Fibroblast of skin of back (primary cell): ENCODE data around the gene SLC48A1. TPM values are rescaled to one million over a fixed set of nuclear protein-coding genes. Genes with fewer than 3 reads are reported as not detected.

Experiments
- DNase-seq: peaks from one replicate; pipeline ENCODE4 v3.0.0-alpha.2; 2013
- polyA plus RNA-seq, 2 experiments: library from polyadenylated mRNA; unstranded; fragments of 120-200 nt; gene quantifications; one replicate each; pipeline ENCODE4 v1.2.1, GENCODE V29; 2013; ENCODE audit not compliant: insufficient read length in 2 of 2

Gene SLC48A1
- polyA plus RNA-seq (2013, experiment 1 of 2; ENCODE audit: insufficient read length): 7.8 TPM
- polyA plus RNA-seq (2013, experiment 2 of 2; ENCODE audit: insufficient read length): 9.0 TPM

GRCh38 chr12:47773062-47773857 lies at the start of gene SLC48A1:
Gene SLC48A1, plus strand, starts transcription at chr12:47773238. Its CDS starts 67 bp downstream, at chr12:47773305.
- peak; percentile 66 for DNase-seq

DNA sequence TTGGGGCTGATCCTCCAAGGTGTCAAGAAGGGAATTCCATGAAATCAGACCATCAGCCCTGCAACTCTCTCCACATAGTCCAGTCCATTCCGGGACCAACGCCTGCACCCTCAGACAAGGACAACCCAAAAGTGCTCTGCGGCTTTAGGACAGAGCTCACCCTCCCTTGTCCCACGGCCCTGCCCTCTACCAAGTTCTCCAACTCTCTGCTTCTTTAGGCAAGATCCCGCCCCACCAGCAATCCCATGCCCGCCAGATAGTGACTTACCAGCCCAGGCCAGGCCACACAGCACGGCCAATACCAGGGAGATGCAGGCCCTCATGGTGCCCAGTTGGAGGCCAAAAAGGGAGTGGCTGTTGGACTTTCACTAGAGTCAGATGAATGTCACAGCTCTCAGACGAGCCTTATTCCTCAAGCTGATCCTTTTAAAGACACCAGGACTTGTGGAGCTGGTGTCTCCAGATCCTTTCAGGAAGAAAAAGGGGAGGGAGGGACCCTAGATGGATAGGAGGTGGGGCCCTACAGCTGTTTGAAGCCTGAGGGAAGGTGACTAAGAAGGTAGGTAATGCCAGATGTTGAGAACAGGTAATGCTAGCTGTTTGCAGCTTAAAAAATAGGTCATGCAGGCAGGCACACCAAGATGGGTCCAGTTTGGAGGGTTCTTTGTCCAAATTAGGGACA lies 47.8 kb upstream of the SLC48A1 start, which contains the start of gene ENDOU:
Gene ENDOU, minus strand, starts transcription at position 400 of the 682 bp plus-strand sequence. Its CDS starts 77 bp downstream, at position 323.
- no peak for DNase-seq

DNA sequence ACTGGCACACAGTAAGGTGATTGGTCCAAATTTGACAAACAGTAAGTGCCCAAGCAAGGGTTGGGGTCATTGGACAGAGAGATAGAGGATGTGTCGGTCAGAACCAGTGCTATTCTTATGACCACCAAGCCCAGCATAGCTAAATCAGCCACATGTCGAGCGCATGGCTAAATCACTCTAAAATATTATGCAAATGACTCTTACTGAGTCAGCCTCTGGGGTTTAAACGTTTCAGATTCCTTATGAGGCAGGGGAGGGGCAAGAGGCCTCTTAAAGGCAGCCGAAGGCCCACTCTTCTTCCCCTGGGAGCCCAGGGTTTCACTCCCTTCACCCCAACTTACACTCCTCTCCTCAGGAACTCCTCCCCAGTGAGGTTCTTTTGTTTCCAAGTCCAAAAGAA lies 47.1 kb upstream of the SLC48A1 start:
- DNase-seq: peak; percentile 89

DNA sequence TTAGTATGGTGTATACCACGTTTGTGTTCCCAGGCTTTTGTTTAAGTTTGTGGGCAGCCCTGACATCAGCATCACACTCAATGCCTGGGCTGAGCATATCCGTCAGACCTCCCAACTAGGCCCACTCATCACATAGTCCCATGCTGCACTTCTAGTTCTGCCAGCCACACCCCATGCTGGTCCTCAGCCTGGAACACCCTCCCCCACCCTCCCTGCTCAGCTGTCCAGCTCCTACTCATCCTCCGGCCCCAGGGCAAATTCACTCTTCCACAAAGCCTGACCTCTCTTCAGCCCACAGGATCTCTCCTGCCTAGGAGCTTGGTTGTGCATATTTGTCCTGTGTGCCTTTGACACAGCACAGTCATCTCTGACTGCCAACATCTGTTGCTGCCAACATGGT lies 43.8 kb upstream of the SLC48A1 start:
- DNase-seq: peak; percentile 29

DNA sequence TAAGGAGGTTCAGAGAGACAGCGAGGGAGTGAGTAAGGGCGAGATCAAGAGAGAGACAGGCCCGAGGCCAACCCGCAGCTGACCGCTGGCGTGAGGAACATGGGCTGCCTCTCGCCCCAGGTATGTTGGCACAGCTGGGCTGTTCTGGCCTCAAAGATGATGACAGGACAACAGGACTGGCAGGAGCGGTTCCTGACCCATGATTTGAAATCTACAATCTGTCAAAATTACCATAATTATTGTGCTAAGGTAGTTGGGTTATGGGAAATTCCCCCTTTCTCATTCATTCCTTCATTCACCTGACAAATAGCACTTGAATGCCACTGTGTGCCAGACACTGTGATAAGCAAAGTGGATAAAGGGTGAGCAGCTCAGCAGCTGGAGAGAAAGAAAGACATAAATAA lies 42.7 kb upstream of the SLC48A1 start:
- no peak for DNase-seq

- no peak for DNase-seq
These were observed 41.3 kb upstream of the SLC48A1 start for GRCh38 chr12:47731723-47732122.

GRCh38 chr12:47732504-47732903 lies 40.5 kb upstream of the SLC48A1 start:
- DNase-seq: no peak

GRCh38 chr12:47733142-47733541 lies 39.9 kb upstream of the SLC48A1 start:
- no peak for DNase-seq

- DNase-seq: no peak
These were observed 38.1 kb upstream of the SLC48A1 start for GRCh38 chr12:47734725-47735480.

GRCh38 chr12:47735649-47736048 lies 37.4 kb upstream of the SLC48A1 start:
- no peak for DNase-seq

- no peak for DNase-seq
These were observed 36.8 kb upstream of the SLC48A1 start for GRCh38 chr12:47736216-47736615.

DNA sequence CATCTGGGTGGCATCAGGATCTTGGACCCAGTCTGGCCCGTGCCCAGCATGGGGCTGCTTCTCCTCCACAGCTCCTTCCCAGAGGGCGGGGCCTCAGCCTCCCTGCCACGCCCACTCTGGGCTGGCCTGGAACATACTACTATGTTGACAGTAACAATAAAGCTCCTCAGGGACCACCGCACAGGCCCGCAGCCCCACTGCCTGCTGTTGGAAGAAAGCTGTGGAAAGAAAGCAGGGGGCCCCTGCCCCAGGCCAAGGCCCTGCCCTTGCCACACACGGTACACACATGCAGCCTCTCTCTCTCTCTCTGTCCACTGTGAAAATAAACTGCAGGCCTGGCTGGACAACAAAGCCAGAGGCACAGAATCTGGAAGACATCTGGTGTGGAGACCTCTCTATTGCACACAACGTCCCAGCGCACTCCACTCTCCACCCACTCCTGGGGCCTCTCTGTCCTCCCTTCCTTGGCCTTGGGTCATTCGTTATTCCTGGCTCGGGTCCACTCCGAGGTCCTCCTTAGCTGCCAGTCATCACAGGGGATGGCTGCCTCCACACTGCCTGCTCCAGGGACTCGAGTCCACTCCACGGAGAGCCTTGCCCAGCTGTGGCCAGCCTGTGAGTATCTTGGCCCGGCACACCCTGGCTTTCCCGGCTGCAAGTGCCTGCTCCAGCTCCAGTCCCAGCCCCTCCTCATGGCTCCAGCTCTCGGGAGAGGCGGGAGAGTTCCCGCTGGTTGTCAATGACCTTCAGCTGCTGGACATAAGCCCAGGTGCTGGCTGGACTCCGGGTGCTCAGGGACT lies 36.0 kb upstream of the SLC48A1 start:
- DNase-seq: peak; percentile 79

GRCh38 chr12:47737936-47738594 lies 35.0 kb upstream of the SLC48A1 start:
- no peak for DNase-seq

DNA sequence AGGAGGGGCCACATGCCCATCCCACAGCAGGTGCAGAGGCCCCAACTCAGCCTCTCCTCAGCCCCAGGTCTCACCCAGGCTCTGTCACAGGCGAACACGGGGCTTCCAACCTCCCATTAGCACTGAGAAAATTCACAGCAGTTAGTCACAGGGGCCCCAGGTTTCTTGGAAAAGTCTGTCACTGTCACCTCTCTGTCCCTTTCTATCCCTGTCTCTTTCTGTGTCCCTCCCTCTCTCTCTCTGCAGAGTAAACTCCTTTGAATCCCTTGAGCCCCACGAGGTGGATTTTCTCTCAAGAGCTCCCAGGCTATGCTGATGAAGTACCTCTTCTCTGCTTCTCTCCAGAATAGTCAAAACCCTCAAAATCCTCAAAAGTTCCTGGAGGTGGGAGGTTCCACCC lies 33.7 kb upstream of the SLC48A1 start:
- DNase-seq: no peak

GRCh38 chr12:47739979-47740378 lies 33.1 kb upstream of the SLC48A1 start:
- peak; percentile 41 for DNase-seq

- DNase-seq: no peak
These were observed 32.3 kb upstream of the SLC48A1 start for GRCh38 chr12:47740606-47741339.

DNA sequence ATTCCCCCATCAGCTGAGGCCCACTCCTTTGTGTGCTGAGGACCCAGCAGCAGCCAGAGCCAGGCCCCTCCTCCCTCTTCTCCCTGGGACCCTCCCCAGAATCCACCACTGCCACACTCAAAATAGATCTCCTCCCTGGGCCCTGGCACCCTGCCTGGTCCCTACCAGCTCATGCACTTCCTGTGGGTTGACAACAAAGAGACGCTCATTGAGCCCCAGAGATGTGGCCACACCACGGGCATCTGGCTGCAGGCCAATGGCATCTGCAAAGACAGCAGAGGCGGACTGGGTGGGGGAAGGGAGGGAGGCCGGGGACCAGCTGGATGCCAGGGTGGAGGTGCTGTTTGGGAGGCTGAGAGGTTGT lies 31.7 kb upstream of the SLC48A1 start:
- peak; percentile 72 for DNase-seq

DNA sequence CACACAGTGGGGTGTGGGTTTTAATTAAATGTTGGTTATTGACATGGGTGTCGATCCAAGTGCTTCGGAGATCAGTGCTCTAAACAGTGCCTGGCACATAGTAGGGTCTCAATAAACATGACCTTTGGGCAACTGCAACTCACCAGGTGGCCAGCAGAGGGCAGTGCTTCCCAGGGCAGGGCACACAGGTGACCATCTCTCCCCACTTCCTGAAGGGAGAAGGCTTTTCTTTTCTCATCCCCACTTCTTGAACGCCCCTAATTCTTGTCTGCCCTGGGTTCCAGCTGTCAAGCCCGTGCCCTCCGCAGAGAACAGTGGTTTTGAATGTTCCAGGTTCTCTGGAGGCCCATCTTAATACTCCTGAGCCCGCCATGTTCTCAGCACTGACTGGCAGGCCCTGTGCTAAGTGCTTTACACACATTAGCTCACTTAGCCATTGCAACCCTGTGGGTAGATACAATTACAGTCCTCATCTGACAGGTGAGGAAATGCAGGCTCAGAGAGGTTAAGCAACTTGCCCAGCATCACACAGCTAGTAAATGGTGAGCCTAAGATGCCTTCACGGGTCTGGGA lies 30.7 kb upstream of the SLC48A1 start:
- no peak for DNase-seq

GRCh38 chr12:47743311-47743860 lies 29.7 kb upstream of the SLC48A1 start:
- DNase-seq: no peak

- DNase-seq: no peak
These were observed 28.9 kb upstream of the SLC48A1 start for GRCh38 chr12:47744005-47744651.
